Osteoblast (primary cell): ENCODE measurements around the gene TNK2. TPM values are rescaled to one million over a fixed set of nuclear protein-coding genes. Genes with fewer than 3 reads are reported as not detected.

Experiments
- DNase-seq: peaks from one replicate; pipeline ENCODE4 v3.0.0; 2011; ENCODE audit warnings: low spot score, mixed read lengths; ENCODE audit not compliant: insufficient read length; ENCODE audit errors: missing footprints
- H2AFZ ChIP-seq: 2 replicates; pipeline ENCODE4 v1.6.0; 2011; ENCODE audit warnings: mild to moderate bottlenecking, low read length
- H3K27ac ChIP-seq: 2 replicates; pipeline ENCODE4 v1.5.1; 2011; ENCODE audit warnings: mild to moderate bottlenecking, low read depth, low read length, moderate library complexity
- H3K27me3 ChIP-seq: 2 replicates; pipeline ENCODE4 v1.6.0; 2012; ENCODE audit warnings: mild to moderate bottlenecking, control low read depth, inconsistent platforms, low read length, moderate library complexity; ENCODE audit not compliant: insufficient read depth
- H3K36me3 ChIP-seq: 2 replicates; pipeline ENCODE4 v1.5.1; 2011; ENCODE audit warnings: mild to moderate bottlenecking, low read length, control low read depth, moderate library complexity; ENCODE audit not compliant: insufficient read depth
- H3K4me1 ChIP-seq: 2 replicates; pipeline ENCODE4 v1.5.1; 2011; ENCODE audit warnings: mild to moderate bottlenecking, low read length, control low read depth, moderate library complexity; ENCODE audit not compliant: insufficient read depth
- H3K4me2 ChIP-seq: 2 replicates; pipeline ENCODE4 v1.6.0; 2011; ENCODE audit warnings: mild to moderate bottlenecking, low read length; ENCODE audit not compliant: insufficient read depth
- H3K4me3 ChIP-seq: fragments of 200-600 bp; sonication (generic); 3 replicates; pipeline ENCODE4 v1.5.1; 2012; ENCODE audit warnings: mild to moderate bottlenecking, low read length, inconsistent platforms; ENCODE audit not compliant: insufficient read depth
- H3K79me2 ChIP-seq: 2 replicates; pipeline ENCODE4 v1.6.0; 2012; ENCODE audit warnings: mild to moderate bottlenecking, low read length, control low read depth, inconsistent platforms; ENCODE audit not compliant: insufficient read depth
- H3K9me3 ChIP-seq: 2 replicates; pipeline ENCODE4 v1.5.1; 2011; ENCODE audit warnings: low read depth, low read length, control low read depth
- H4K20me1 ChIP-seq: 2 replicates; pipeline ENCODE4 v1.6.0; 2012; ENCODE audit warnings: mild to moderate bottlenecking, low read length, control low read depth; ENCODE audit not compliant: insufficient read depth
- total RNA-seq: library from RNA; depleted of rRNA; stranded (reverse); fragments of >200 nt; gene quantifications from 2 replicates; pipeline ENCODE4 v1.2.3, GENCODE V29; 2012
- TF ChIP-seq, protein P1 (sequence below): IDR thresholded peaks from 2 replicates; pipeline ENCODE4 v1.5.1; 2011; ENCODE audit warnings: mild to moderate bottlenecking, low read depth, low read length, moderate library complexity; ENCODE audit errors: extremely low read depth

The TNK2 gene
- total RNA-seq, 1 donor = 11.6 TPM

DNA sequence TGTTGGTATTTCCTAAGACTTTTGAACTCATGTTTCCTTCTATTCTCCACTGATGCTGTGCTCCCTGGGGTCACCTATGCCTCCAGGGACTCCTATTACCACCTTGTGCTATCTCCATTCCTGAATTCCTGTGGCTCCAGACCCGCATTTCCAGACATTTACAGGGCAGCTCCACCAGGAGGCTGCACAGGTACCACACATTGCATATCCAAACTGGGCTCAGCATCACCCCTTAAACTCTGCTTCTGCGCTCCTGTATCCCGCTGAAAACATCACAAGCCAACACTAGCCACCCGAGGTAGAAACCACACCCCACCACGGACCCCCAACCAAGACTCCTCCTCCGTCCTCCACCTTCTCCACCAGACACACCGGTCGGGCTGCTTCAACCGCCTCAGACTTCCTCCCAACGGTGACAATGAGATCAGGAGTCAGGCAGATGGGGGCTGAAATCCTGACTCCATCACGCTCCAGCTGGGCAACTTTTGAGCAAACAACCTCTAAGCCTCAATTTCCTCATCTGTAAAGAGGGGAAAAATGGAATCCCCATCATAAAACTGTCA is 10.4 kb downstream of the TNK2 start:
- no peak overlapping the region for H3K4me3 ChIP-seq
- no peaks in the 10 kb centered on the region for H3K27me3 ChIP-seq
- H3K36me3 ChIP-seq = no peaks in the 10 kb centered on the region
- no peaks in the 10 kb centered on the region for H3K9me3 ChIP-seq
- peaks cover 68% of the 10 kb centered on the region for H3K4me1 ChIP-seq
- H3K27ac ChIP-seq = peak overlapping the region; percentile 17
- TF ChIP-seq, protein P1, sequence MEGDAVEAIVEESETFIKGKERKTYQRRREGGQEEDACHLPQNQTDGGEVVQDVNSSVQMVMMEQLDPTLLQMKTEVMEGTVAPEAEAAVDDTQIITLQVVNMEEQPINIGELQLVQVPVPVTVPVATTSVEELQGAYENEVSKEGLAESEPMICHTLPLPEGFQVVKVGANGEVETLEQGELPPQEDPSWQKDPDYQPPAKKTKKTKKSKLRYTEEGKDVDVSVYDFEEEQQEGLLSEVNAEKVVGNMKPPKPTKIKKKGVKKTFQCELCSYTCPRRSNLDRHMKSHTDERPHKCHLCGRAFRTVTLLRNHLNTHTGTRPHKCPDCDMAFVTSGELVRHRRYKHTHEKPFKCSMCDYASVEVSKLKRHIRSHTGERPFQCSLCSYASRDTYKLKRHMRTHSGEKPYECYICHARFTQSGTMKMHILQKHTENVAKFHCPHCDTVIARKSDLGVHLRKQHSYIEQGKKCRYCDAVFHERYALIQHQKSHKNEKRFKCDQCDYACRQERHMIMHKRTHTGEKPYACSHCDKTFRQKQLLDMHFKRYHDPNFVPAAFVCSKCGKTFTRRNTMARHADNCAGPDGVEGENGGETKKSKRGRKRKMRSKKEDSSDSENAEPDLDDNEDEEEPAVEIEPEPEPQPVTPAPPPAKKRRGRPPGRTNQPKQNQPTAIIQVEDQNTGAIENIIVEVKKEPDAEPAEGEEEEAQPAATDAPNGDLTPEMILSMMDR = no peak
- no peak overlapping the region for H2AFZ ChIP-seq
- H4K20me1 ChIP-seq = peaks cover 12% of the 10 kb centered on the region
- peak; percentile 41 for DNase-seq
- peaks cover 53% of the 10 kb centered on the region for H3K79me2 ChIP-seq
- no peak overlapping the region for H3K4me2 ChIP-seq

DNA sequence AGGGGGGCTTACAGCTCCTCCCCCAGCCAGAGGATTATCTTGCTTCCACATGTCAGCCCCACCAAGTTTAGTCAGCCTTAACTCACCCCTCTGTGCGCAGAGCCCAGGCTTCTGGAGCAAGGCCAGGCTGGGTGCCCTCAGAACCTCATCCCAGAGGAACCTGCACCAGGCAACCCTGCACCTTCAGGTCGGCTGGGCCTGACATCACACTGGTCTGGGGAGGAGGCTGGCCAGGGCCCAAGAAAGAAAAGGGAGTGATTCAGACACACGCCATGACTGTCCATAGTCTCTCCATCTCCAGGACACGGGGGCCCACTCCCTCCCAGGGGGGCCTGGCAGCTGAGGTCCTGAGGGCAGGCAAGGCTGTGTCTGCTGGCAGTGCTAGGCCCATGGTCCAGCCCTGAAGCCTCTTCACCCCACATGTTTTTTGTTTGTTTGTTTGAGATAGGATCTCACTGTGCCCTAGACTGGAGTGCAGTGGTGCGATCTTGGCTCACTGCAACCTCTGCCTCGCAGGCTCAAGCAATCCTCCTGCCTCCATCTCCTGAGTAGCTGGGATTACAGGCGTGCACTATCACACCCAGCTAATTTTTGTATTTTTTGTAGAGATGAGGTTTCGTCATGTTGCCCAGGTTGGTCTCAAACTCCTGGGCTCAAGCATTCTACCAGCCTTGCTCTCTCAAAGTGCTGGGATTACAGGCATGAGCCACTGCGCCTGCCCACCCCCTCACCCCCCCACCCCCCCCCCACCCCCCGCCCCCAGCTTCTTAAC is 11.1 kb downstream of the TNK2 start:
- Histone ChIP-seq H3K27ac (peak overlapping the region; percentile 78), H3K4me3 (peak overlapping the region; percentile 52), H2AFZ (peak overlapping the region; percentile 35)

DNA sequence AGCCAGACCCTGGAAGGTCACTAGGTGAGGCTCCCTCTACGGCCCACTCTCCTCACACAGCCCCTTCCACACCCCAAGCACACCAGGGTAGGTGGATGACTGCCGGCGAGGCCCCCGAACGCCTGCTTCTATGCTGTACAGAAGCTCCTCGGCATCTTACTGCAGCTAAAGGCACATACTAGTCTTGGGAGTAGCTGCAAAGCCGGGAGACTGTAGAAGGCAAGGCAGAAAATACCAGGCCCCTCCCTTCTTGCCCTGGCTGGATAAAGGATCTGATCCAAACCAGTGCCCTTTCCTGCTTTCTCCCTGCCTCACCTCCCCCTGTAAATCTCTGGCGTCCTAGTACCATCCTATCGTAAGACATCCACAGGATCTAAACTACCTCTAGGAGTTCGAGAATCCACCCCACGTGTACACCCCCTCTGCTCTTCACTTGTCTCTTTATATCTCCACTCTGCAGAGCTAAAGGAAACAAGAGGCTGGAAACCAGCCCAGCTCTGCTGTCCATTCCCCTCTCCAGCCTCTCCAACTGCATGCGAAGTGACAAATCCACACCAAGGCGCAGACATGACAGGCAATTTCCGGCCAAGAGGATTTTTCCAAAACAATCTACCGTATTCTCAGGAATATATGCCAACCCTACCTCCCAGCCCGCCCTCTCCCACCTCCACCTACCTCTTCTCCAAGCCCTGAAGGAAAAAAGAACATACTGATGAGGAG is 11.8 kb downstream of the TNK2 start:
- H3K27me3 ChIP-seq = no peaks in the 10 kb centered on the region
- peak overlapping the region; percentile 100 for H3K4me2 ChIP-seq
- DNase-seq = peak; percentile 93
- H3K79me2 ChIP-seq = peaks cover 55% of the 10 kb centered on the region
- no peaks in the 10 kb centered on the region for H3K36me3 ChIP-seq
- peaks cover 73% of the 10 kb centered on the region for H3K4me1 ChIP-seq
- no peaks in the 10 kb centered on the region for H3K9me3 ChIP-seq
- peak overlapping the region; percentile 77 for H2AFZ ChIP-seq
- peak overlapping the region; percentile 83 for H3K4me3 ChIP-seq
- TF ChIP-seq, protein P1 = no peak
- peaks cover 19% of the 10 kb centered on the region for H4K20me1 ChIP-seq
- H3K27ac ChIP-seq = peak overlapping the region; percentile 78

More for the DNA sequence above, 11.1 kb downstream of the TNK2 start:
- Histone ChIP-seq H3K4me1 (peaks cover 73% of the 10 kb centered on the region), H3K9me3 (no peaks in the 10 kb centered on the region), H4K20me1 (peaks cover 12% of the 10 kb centered on the region), H3K36me3 (no peaks in the 10 kb centered on the region), H3K4me2 (peak overlapping the region; percentile 100), H3K79me2 (peaks cover 54% of the 10 kb centered on the region), H3K27me3 (no peaks in the 10 kb centered on the region)
- TF ChIP-seq, protein P1 = no peak
- peak; percentile 98 for DNase-seq
